ENCODE measurements around the gene NRP1.

The NRP1 gene

DNA sequence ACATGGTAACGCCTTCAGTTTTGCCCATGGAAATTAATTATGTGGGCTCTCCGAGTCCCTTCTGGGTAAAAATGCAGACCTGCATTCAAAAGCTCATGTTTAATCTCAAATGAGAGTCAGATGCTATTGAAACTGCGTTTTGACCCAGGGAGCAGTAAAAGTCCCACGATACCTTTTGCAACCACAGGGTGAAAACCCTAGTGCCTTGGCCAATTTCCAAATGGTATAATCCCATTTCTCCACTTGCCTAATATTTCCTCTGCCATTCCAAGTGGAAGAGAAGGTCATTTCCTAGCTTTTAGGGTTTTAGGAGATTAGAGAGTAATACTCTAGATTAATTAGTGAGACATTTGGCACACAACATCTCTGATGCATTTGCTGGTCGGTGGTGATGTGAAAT, 132.5 kb downstream of the NRP1 start:
- no peak for DNase-seq

DNA sequence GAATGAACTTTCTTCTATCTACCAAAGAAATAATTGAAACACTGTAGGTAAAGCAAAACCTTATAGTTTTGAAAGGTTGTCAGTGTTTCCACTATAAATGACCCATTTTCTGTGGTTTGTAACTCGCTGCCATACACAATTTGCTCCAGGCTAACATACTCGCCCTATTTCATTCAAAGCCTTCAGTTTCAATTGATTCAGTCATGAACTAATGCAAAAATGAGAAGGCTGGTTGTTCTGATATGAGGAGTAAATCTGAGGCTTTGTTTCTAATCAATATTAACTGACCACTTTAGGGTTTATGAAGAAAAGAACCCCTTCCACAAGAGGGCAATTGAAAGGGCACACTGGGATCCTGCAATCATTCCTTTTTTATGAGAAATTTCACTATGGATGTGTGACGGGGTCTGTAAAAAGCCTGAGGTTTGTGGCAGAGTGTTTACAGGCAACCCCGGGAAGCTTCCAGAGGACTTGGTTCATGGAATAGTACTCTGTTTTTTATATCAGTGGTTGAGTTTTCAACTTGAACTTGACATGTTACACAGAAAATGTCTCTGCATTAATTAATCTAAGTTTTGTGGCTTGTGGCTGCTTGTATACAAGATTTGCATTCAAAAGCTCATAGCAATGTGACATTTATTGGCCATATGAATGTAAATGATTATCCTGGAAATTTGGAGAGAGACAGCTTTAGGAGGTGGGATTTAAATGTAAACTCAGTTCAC, 133.2 kb downstream of the NRP1 start:
- no peak for DNase-seq

DNA sequence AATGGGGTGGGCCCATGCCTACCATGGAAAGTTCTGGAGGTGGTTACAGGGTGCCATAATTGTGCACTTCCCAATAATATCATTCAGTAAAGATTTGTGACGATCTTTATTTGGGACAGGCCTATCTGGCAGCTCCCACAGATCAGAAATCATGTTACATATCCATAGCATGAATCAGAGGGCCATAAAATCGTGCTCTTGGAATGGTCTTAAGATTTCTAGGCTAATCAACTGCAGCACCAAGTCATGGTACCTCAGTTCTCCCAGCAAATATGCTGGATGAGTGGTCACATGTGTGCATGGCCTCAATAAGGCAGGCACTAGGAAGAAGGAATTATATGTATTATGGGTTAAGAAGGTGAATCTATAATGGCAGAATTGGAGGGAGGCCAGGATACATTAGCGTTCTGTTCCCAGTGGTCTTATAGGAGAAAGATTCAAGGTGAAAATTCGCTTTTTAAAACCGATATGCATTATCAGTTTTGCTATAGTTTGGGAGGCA, 134.7 kb downstream of the NRP1 start:
- no peak for DNase-seq

DNA sequence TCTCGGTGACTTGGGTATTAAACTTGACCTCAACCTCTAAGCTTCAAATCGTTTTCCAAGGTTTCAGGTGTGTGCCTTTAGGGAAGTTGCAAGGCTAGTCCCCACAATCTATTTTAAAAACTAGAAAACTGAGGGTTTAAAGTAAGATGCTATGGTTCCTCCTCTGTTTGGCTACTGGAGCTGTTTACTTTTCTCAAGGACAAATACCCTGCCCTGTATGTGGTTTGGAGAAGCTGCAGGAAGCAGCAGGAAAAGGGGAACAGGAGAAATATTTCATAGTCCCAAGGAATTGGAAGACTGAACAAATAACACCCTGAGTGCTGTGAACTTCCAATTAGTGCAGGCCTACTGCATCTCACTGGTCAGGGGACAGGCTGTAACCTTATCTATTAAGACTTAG, 135.9 kb downstream of the NRP1 start:
- no peak for DNase-seq

DNA sequence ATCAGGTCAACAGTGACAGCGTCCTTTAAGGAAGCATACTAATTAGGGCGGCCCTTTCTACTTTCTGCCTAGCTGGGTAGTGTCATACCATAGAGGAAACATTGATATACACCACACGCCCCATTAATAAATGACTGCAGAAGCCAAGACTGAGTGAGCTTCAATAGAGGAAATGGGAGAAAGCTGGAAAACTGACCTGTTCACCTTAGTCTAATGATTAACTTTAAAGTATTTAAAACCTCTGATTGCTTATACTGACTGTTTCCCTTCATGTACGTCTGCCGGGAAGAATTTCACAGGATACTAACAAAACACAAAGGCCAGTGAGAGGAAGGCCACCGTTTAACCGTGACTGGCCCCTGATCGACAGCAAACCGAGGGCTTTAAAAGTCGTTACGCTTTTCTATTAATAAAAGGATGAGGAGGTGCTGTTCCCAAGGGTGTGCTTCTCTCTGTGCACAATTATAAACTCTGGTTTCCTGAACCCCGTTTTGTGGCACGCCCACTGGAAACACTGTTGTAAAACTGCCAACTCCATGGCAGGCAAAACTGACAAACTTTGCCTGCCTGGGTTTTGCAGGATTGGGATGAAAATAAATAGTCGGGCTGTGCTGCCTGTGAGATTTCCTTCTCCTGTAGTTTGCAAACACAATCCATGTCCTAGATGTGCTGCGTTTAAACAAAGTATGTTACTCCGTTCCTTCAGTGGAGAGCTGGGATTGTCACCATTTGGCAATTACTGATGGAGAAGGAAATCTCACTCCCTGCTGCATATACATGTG, 137.6 kb downstream of the NRP1 start:
- DNase-seq = no peak

DNA sequence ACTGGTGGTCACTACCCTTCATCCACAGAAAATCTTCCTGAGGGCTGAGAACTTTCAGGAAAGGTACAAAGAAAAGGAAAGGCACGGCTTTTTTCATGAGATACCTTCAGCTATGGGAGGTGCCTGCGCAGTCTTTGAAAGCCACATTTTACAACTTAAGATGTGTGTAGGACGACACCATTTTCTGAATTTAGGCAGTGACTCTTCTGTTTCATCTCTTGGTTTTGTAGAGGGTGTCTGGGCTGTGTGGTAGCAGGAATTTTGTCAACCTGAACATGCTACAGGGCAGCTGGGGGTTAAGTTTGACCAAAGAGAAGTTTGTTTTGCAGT, 138.1 kb downstream of the NRP1 start:
- no peak for DNase-seq

DNA sequence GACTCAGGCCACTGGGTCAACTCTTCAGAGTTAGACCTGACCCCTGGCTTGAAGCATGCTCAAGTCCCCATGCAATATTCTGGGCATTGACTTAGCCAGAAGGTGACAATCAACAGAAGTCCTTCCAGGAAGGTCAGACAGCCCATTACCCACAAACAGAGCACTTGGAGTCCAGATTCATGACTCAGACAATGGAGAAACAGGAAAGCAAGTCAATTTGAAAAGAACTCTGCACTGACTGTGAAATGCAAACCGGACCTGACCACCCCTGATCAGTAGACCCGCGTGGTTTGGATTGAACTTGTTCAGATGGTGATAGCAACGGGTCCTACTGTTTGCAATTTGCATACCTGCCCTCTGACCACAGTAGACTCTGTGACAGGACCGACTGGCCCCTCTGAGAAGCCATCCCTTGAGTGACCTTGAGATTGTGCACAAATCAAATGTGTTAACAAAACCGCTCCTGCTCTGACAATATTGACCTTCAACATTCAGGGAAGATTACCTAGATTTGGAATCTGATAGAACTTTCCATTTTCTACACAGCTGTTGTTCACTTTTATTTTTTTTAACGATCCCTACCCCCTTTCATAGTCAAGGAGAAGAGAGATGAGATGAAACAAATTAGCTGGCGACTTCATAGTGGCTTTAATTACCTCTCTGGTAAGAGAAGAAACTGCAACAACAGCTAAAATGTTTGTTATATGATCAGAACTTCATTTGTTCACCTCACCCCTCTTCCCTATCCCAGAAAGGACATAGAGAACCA, 138.7 kb downstream of the NRP1 start:
- no peak for DNase-seq

DNA sequence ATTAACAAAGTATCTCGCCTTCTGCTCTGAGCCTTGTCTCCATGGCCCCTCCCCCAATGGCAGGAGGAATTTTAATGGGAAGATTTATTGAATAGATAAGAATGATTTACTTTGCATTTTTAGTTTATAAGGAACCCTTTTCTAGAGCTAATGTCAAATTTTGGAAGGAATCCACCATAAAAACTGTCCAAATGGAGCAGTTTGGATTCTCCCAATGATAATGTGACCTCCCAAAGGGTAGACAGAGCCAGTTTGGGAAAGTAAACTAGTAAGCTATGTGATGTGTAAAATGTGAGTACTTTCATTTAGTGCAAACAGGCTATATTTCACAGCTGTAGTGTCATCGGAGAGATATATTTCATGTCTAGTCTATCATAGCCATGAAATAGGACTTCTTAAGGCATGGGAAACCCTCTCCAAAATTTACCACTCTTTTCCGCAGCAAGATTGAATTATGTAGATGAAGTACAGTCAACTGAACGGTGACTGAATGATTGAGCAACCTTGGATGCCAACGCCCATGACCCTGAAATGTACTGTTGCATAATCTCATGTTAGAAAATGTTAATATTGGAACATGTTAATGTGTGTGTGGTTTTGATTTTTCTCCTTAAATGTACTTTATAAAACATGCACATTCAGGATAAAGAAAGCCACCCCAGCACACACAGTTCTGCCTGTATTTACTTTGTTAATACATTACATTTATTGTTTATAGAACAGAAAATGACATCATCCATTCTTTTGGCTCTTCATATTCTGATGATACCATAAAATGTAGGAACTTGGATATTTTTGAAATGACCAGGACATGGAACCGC, 140.6 kb downstream of the NRP1 start:
- DNase-seq = no peak

DNA sequence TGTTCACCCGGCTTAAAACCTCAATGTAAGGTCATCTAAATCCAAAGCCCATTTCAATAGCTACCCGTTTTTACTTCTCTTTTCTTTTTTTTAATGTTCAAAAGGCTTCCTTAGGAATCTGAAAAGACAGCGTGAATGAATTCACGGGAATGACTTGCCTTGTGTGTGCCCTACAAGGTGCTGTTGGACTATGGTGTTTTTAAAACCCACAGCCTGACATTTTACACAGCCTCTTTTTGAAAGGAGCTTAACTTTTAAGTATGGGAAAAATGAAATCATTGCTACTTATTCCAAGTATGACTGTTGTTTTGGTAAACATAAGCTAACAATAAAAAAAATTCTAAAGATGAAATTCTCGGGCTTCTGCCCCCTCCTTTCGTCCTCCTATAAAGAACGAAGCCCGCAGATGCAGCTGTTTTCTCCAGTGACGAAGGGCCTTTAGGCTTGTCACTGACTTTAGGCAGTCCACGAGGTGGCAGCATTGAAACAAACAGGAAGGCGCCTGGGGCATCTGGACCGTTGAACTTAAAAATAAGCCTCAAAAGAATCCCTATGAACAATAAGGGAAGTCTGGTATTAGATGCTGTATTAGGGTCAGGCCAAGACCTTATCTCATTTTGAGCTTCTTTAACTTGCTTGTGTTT, 141.3 kb downstream of the NRP1 start:
- DNase-seq = peak; percentile 10 to 22

DNA sequence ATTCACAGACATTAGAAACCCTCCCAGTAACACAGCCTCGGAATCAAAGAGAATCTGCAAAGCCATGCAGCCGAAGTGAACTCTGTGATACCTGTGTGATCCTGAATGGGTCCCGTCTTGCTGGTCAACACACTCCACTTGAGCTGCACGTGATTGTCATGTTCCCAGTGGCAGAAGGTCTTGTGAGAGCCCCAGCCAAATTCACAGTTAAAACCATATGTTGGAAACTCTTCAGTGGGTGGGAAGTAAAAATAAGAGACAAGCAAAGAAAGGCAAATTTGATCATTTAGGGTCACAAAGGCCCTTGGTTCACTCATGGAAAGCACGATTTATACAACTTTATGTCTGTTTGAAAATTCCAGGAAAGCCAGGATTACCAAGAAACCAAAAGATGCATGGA, 142.3 kb downstream of the NRP1 start:
- DNase-seq = no peak

DNA sequence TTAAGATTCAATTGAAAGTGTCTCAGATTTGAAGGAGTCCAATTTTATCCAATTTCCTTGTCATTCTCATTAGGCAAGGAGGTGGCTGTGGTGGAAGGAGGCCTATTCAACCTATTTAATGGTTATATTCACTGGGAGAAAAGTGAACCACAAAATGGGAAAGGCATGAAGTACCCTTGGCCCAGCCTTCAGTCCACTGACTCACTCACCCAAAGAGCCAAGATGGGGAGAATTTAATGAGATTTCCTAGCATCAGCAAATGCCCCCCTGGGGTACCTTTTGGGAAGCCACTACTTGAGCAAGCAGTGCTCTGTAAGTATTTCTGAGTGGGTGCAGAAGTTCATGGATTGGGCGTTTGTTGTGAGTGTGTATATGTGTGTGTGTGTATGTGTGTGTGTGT, 144.1 kb downstream of the NRP1 start:
- DNase-seq = no peak

DNA sequence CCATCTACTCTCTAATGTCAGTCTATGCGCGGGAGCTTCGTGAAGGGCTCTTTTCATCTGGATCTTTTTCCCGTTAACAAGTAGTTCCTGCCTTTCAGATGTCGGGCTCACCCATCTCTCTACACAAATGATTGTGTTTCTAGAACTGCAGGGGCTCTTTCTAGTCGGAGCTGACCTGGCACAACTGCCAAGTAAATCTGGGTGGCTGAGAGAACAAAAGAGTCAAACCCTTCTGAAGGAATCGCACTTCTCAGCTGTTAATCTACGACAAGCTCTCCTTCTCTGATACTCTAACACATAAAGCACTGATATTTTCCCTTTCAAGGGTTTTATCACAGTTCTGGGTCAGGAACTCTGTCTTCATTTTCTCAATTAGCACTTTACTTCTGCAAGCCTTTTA, 144.7 kb downstream of the NRP1 start:
- no peak for DNase-seq

DNA sequence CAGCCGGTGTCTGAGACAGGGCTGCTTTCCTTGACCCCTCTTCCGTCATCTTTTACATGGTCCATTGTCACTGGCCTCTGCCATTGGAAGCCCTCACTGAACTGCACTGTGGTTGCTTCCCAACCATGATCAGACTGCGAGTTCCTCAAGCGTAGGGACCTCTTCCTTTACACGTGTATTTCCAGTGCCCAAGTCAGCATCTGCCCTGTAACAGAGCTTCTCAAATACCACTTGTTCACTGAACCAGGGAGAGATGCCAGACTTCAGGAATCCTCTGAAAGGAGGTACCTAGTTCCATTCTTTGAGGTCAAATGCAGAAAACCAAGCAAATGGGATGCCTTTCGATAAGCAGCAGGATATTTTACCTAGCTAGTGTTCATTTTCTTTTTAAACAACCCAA, 145.1 kb downstream of the NRP1 start:
- DNase-seq = no peak

DNA sequence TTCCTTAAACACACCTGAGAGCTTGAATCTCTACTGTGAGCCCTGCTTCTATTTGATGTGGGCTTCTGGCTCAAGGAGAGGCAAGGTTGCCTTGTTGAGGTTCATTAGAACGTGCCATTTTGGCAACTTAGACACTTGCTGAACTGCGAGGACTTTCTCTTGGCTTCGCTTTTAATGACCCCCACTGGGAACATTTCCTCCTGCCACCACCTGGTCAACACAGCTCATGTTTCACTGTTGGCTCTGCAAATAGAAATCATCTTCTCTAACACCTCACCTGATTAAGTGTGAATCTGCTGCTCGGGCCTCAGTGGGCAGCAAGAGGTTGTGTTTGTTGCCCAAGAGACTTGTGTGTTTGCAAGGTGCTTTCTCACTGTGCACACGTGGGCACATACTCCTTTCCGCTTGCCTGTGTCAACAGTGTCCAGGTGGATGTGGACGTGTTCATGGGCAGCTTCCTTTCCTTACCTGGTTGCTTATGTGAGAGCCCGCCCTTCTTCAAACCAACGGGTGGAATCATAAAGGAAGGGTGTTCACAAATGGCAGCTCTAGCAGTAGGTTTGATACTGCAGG, 147.0 kb downstream of the NRP1 start:
- DNase-seq = no peak

DNA sequence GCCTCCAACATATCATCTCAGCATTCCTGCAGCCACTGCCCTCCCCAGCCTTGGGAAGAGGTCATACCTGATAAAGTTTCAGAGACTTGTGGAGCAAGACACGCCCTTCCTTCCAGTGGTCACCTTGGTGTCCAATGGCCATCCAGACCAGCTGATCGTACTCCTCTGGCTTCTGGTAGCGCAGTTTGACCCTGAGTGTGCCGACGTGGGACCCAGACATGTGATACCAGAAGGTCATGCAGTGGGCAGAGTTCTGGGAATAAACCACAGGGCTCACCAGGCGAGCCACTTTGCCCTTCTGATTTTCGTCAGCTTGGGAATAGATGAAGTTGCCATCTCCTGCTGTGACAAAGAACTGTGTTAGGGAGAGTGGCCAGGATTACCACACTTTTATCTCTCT, 148.3 kb downstream of the NRP1 start:
- no peak for DNase-seq

DNA sequence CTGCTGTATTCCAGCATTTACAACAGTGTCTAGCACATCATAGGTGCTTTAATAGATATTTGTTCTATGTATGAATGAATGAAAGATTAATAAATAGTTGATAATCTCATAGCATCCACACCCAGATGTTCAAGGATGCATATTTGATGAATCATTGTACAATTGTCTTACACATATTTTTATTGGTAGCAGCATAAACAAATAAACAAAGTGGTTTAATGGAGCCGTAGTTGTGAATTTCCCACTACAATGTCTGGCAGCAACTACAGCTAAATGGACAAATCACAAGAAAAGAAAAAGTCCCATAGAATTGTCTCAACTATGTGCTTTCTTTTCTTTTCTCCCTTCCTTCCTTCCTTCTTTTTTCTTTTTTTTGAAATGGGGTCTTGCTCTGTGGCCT, 150.8 kb downstream of the NRP1 start:
- no peak for DNase-seq

DNA sequence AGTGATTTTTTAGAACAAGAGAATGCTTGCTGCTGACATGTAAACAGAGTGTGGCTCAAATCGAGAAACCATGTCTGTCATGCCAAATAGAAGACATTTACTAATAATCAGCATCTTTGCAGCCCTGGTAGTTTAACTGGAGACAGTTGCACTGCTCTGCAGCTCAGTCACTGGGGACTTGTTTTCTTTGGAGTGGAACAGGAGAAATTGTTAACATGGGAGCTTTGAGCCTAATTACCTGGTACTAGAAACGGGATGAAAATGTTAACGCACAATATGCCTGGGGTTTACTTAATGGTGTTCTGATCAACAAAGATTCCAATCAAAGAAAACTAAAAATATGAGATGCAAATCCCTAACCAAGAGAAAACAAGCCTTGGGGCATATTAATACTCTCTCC, 153.5 kb downstream of the NRP1 start:
- no peak for DNase-seq

DNA sequence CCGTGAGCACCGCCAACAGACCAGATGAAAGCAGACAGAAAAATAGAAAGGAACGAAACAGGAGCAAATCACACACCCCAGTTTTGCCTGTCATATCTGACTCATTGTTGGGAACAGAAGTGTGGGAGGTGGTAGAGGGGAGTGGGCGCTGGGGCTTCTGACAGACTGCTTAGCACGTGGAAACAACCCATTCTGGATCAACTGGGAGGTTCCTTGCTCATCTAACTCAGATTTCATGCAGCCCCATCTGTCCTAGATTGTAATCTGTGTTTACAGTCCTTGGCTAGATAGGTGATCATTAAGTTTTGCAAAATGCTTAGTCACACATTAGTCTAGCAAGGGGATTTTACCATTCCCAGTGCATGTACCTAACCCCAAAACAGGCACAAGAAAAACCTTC, 154.1 kb downstream of the NRP1 start:
- no peak for DNase-seq

DNA sequence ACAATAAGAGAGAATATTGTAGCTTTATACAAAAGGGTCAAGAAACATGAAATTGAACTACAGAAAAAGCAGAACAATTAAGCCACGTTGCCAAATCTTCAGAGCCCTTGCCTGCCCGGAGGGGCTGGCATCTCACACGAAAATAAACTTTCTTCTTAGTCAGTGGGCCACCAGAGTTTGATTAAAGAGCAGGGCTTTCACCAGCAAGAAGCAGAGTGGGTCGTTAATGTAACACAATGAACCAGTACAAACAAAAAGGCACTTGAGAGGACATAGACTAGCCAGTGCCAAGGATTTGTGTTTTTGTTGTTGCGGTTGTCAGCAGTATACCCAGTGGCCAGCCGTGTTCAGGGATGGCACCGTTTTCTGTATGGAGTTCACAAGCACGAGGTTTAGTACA, 155.4 kb downstream of the NRP1 start:
- DNase-seq = no peak

DNA sequence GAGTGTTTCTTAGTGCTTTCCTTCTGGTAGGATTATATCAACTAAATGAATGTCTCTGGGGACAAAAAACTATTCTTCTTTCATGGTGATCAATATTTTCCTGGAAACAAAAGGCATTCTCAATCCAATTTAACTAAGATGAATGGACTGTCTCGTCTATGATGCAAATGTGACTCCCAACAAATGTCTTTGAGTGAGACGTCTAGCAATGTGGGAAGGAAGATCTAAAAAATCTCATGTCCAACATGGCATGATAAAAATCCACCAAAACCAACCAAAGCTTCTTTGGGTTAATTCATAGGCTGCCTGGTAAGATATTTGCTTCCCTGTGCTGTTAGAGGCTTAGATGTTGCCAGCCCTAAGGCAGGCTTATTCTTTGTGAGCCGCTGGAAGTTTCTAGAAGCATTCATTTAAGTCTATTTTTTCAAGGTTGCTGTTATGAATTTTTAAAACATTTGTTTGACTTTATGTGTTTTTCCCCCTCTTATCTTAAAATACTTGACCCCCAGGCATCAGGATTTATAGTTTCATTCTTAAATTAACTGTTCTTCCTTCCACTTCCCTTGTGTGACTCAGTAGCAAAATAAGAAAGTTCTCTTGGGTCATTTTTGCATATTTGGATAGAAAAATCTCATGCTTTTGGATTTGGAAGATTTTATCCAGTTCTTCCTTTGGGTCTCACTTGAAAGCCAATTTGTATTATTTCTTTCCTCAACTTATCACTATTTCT, 156.3 kb downstream of the NRP1 start:
- DNase-seq = no peak

DNA sequence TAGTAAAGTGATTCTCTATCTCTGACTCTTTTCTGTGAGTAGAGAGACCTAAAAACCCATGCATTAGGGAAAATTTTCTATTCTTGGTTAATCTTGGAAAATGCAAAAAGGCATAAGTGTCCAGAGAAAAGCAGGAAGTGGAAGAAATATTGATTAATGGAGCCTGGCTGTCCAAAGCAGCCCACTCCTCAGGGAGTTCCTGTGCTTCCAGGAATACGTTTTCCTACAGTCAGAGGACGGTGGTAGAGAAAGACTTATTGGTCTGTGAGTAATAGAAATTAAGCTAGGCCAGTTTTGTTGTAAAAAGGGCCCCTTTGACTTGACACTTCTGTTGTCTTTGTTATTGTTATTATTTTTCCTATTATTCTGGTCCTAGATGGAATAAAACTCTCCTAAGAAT, 157.8 kb downstream of the NRP1 start:
- DNase-seq = no peak
